Measurements from ENCODE around the gene CHMP2A. TPM values are rescaled to one million over a fixed set of nuclear protein-coding genes. Genes with fewer than 3 reads are reported as not detected.

The CHMP2A gene
- total and polyA plus RNA-seq, 2 of the 13 experiments (the other 11 are each of a cell fraction or from before 2014, with no cell fraction given) = 49.7 to 55.0 TPM

DNA sequence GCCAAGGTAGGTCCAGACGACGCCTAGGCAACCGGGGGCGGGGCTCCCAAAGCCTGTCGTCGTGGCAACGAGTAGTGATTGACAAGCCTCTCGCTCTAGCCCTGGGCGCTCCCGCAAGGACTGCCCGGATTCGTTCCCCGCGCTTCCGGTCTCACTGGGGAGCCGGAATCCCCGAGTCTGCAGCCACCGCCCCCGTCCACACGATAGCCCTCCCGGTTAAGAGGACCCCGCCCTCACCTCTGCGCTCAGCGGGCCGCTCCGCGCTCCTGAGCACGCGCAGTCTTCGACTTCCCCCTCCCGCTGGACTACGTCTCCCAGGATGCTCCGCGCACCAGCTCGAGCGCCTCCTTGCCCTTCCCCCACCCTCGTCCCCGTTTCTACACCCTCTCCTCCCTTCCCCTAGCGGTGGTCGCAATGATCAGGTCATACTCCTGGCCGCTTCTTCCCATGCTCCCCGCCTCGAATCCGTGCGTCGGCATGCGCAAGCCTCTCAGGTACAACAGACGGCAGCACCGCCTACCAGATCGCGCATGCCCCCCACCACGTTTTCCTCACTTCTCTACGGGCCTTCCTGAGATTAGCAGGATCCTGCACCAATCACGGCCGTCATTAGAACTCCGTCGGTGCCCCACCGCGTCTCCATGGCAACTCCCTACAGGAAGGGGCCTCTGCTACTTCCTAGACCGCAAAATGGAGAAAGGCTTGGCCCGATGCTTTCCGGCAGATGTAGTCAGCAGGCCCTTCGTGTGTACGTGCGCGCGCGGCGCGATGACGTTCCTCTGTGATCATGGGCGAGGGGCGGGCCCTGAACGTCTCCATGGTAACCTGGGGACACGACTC lies 18.1 kb upstream of the CHMP2A start, which contains the start of gene MZF1 (continued):
- TF ChIP-seq, protein P1, sequence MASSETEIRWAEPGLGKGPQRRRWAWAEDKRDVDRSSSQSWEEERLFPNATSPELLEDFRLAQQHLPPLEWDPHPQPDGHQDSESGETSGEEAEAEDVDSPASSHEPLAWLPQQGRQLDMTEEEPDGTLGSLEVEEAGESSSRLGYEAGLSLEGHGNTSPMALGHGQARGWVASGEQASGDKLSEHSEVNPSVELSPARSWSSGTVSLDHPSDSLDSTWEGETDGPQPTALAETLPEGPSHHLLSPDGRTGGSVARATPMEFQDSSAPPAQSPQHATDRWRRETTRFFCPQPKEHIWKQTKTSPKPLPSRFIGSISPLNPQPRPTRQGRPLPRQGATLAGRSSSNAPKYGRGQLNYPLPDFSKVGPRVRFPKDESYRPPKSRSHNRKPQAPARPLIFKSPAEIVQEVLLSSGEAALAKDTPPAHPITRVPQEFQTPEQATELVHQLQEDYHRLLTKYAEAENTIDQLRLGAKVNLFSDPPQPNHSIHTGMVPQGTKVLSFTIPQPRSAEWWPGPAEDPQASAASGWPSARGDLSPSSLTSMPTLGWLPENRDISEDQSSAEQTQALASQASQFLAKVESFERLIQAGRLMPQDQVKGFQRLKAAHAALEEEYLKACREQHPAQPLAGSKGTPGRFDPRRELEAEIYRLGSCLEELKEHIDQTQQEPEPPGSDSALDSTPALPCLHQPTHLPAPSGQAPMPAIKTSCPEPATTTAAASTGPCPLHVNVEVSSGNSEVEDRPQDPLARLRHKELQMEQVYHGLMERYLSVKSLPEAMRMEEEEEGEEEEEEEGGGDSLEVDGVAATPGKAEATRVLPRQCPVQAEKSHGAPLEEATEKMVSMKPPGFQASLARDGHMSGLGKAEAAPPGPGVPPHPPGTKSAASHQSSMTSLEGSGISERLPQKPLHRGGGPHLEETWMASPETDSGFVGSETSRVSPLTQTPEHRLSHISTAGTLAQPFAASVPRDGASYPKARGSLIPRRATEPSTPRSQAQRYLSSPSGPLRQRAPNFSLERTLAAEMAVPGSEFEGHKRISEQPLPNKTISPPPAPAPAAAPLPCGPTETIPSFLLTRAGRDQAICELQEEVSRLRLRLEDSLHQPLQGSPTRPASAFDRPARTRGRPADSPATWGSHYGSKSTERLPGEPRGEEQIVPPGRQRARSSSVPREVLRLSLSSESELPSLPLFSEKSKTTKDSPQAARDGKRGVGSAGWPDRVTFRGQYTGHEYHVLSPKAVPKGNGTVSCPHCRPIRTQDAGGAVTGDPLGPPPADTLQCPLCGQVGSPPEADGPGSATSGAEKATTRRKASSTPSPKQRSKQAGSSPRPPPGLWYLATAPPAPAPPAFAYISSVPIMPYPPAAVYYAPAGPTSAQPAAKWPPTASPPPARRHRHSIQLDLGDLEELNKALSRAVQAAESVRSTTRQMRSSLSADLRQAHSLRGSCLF (CRISPR knock-in tag; IDR thresholded peaks at IDR 0.05; ENCODE audit: borderline replicate concordance) = no peak
- TF ChIP-seq, protein P2, sequence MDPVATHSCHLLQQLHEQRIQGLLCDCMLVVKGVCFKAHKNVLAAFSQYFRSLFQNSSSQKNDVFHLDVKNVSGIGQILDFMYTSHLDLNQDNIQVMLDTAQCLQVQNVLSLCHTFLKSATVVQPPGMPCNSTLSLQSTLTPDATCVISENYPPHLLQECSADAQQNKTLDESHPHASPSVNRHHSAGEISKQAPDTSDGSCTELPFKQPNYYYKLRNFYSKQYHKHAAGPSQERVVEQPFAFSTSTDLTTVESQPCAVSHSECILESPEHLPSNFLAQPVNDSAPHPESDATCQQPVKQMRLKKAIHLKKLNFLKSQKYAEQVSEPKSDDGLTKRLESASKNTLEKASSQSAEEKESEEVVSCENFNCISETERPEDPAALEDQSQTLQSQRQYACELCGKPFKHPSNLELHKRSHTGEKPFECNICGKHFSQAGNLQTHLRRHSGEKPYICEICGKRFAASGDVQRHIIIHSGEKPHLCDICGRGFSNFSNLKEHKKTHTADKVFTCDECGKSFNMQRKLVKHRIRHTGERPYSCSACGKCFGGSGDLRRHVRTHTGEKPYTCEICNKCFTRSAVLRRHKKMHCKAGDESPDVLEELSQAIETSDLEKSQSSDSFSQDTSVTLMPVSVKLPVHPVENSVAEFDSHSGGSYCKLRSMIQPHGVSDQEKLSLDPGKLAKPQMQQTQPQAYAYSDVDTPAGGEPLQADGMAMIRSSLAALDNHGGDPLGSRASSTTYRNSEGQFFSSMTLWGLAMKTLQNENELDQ (CRISPR knock-in tag; IDR thresholded peaks at IDR 0.05; ENCODE audit: borderline replicate concordance) = no peak
- TF ChIP-seq, protein P3, sequence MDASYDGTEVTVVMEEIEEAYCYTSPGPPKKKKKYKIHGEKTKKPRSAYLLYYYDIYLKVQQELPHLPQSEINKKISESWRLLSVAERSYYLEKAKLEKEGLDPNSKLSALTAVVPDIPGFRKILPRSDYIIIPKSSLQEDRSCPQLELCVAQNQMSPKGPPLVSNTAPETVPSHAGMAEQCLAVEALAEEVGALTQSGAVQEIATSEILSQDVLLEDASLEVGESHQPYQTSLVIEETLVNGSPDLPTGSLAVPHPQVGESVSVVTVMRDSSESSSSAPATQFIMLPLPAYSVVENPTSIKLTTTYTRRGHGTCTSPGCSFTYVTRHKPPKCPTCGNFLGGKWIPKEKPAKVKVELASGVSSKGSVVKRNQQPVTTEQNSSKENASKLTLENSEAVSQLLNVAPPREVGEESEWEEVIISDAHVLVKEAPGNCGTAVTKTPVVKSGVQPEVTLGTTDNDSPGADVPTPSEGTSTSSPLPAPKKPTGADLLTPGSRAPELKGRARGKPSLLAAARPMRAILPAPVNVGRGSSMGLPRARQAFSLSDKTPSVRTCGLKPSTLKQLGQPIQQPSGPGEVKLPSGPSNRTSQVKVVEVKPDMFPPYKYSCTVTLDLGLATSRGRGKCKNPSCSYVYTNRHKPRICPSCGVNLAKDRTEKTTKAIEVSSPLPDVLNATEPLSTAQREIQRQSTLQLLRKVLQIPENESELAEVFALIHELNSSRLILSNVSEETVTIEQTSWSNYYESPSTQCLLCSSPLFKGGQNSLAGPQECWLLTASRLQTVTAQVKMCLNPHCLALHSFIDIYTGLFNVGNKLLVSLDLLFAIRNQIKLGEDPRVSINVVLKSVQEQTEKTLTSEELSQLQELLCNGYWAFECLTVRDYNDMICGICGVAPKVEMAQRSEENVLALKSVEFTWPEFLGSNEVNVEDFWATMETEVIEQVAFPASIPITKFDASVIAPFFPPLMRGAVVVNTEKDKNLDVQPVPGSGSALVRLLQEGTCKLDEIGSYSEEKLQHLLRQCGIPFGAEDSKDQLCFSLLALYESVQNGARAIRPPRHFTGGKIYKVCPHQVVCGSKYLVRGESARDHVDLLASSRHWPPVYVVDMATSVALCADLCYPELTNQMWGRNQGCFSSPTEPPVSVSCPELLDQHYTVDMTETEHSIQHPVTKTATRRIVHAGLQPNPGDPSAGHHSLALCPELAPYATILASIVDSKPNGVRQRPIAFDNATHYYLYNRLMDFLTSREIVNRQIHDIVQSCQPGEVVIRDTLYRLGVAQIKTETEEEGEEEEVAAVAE (CRISPR knock-in tag; IDR thresholded peaks at IDR 0.05; ENCODE audit: borderline replicate concordance) = peak; percentile 99
- TF ChIP-seq, protein P4, sequence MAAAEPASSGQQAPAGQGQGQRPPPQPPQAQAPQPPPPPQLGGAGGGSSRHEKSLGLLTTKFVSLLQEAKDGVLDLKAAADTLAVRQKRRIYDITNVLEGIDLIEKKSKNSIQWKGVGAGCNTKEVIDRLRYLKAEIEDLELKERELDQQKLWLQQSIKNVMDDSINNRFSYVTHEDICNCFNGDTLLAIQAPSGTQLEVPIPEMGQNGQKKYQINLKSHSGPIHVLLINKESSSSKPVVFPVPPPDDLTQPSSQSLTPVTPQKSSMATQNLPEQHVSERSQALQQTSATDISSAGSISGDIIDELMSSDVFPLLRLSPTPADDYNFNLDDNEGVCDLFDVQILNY (CRISPR knock-in tag; conservative IDR thresholded peaks at IDR 0.05) = no peak; the same call in 1 of the 2 replicates
- TF ChIP-seq HCFC1 (IDR thresholded peaks at IDR 0.05; ENCODE audit: low read depth, low read length) (peak; percentile 71), TOE1 (CRISPR knock-in tag; IDR thresholded peaks at IDR 0.05) (no peak), BRD4 (CRISPR knock-in tag; IDR thresholded peaks at IDR 0.05) (no peak), TCF7L2 (IDR thresholded peaks at IDR 0.05; ENCODE audit: low read depth, low read length) (no peak), ZNF446 (CRISPR knock-in tag; IDR thresholded peaks at IDR 0.05) (no peak), ZEB1 (IDR thresholded peaks at IDR 0.05; ENCODE audit: insufficient replicate concordance, low read depth) (peak; percentile 59), EHMT2 (IDR thresholded peaks at IDR 0.05; ENCODE audit: borderline replicate concordance, low read depth, low read length) (no peak), ZNF572 (CRISPR knock-in tag; IDR thresholded peaks at IDR 0.05) (0 out of 2 replicates have a peak, but pooled peaks have one; percentile 67)
- TF ChIP-seq, protein P5, sequence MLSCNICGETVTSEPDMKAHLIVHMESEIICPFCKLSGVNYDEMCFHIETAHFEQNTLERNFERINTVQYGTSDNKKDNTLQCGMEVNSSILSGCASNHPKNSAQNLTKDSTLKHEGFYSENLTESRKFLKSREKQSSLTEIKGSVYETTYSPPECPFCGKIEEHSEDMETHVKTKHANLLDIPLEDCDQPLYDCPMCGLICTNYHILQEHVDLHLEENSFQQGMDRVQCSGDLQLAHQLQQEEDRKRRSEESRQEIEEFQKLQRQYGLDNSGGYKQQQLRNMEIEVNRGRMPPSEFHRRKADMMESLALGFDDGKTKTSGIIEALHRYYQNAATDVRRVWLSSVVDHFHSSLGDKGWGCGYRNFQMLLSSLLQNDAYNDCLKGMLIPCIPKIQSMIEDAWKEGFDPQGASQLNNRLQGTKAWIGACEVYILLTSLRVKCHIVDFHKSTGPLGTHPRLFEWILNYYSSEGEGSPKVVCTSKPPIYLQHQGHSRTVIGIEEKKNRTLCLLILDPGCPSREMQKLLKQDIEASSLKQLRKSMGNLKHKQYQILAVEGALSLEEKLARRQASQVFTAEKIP (CRISPR knock-in tag; IDR thresholded peaks at IDR 0.05; ENCODE audit: borderline replicate concordance) = no peak
